ENCODE data around the gene HNRNPUL2.
A peak's percentile ranks its signal among the peaks of the same experiment; 100 is the strongest.
"Not testable (repeated sequence)": the region's sequence is repeated elsewhere in the genome, so short reads cannot be mapped to it uniquely, and the experiment has no call there.

HNRNPUL2 gene

GRCh38 chr11:62727165-62727871 is at the start of gene HNRNPUL2:
TSS of gene HNRNPUL2 (minus strand) at chr11:62727457. CDS start at chr11:62727156, 301 bp downstream.
- DNase-seq (ENCODE audit: low read depth in 1 of 2, low spot score in 1 of 2): peak; percentile 96 to 98

GRCh38 chr11:62775646-62776045 is 48.4 kb upstream of the HNRNPUL2 start:
- DNase-seq (ENCODE audit: low read depth in 1 of 2, low spot score in 1 of 2): no peak

- DNase-seq (ENCODE audit: low read depth in 1 of 2, low spot score in 1 of 2): no peak
These were observed 47.1 kb upstream of the HNRNPUL2 start for GRCh38 chr11:62774407-62774806.

GRCh38 chr11:62771144-62772021 is 44.1 kb upstream of the HNRNPUL2 start, which contains the start of gene TAF6L:
TSS of gene TAF6L (plus strand) at chr11:62771396. CDS start at chr11:62775784, 4,388 bp downstream.
- DNase-seq (ENCODE audit: low read depth in 1 of 2, low spot score in 1 of 2): peak; percentile 87 to 88

- DNase-seq (ENCODE audit: low read depth in 1 of 2, low spot score in 1 of 2): no peak
These were observed 43.5 kb upstream of the HNRNPUL2 start for GRCh38 chr11:62770778-62771143.

GRCh38 chr11:62760867-62761227 is 33.6 kb upstream of the HNRNPUL2 start:
- not testable (repeated sequence) for DNase-seq (ENCODE audit: low read depth in 1 of 2, low spot score in 1 of 2)

- no peak for DNase-seq (ENCODE audit: low read depth in 1 of 2, low spot score in 1 of 2)
These were observed 30.9 kb upstream of the HNRNPUL2 start for GRCh38 chr11:62757846-62758788.

GRCh38 chr11:62755086-62755615 is 27.9 kb upstream of the HNRNPUL2 start:
- DNase-seq (ENCODE audit: low read depth in 1 of 2, low spot score in 1 of 2): no peak

GRCh38 chr11:62753736-62754603 is 26.7 kb upstream of the HNRNPUL2 start, which contains the start of gene ZBTB3:
TSS of gene ZBTB3 (minus strand) at chr11:62754160. CDS start at chr11:62753664, 496 bp downstream.
- peak; percentile 91 to 95 for DNase-seq (ENCODE audit: low read depth in 1 of 2, low spot score in 1 of 2)

- DNase-seq (ENCODE audit: low read depth in 1 of 2, low spot score in 1 of 2): no peak
These were observed 25.9 kb upstream of the HNRNPUL2 start for GRCh38 chr11:62752994-62753735.

GRCh38 chr11:62752177-62752785 is 25.0 kb upstream of the HNRNPUL2 start:
- no peak for DNase-seq (ENCODE audit: low read depth in 1 of 2, low spot score in 1 of 2)

GRCh38 chr11:62749931-62750330 is 22.7 kb upstream of the HNRNPUL2 start:
- DNase-seq (ENCODE audit: low read depth in 1 of 2, low spot score in 1 of 2): not testable (repeated sequence)

GRCh38 chr11:62747475-62748160 is 20.4 kb upstream of the HNRNPUL2 start:
- no peak for DNase-seq (ENCODE audit: low read depth in 1 of 2, low spot score in 1 of 2)

GRCh38 chr11:62737196-62737595 is 9.9 kb upstream of the HNRNPUL2 start:
- DNase-seq (ENCODE audit: low read depth in 1 of 2, low spot score in 1 of 2): no peak

GRCh38 chr11:62732830-62733229 is 5.6 kb upstream of the HNRNPUL2 start:
- DNase-seq (ENCODE audit: low read depth in 1 of 2, low spot score in 1 of 2): no peak

GRCh38 chr11:62730076-62730475 is 2.8 kb upstream of the HNRNPUL2 start:
- DNase-seq (ENCODE audit: low read depth in 1 of 2, low spot score in 1 of 2): not testable (repeated sequence)

GRCh38 chr11:62728171-62728988 is 1.1 kb upstream of the HNRNPUL2 start, which contains the start of gene TTC9C:
TSS of gene TTC9C (plus strand) at chr11:62728486. CDS start at chr11:62728849, 363 bp downstream.
- peak; percentile 65 to 74 for DNase-seq (ENCODE audit: low read depth in 1 of 2, low spot score in 1 of 2)

All from activated T-helper 1 cell treated with anti-CD3 and anti-CD28 coated beads, Interleukin-2, amount 50 U/mL, for 16 hours (primary cell).